Measurements from ENCODE around the gene IGFBP2. TPM values are rescaled to one million over a fixed set of nuclear protein-coding genes. Genes with fewer than 3 reads are reported as not detected.

IGFBP2 gene
- total and polyA plus RNA-seq, 2 of the 13 experiments (the other 11 are each of a cell fraction or from before 2014, with no cell fraction given), result 2.0 to 5.8 TPM

GRCh38 chr2:216615298-216616082 lies 17.7 kb upstream of the IGFBP2 start (continued):
- TF ChIP-seq ZBTB43 (CRISPR knock-in tag; conservative IDR thresholded peaks at IDR 0.05) (no peak), HNRNPUL1 (IDR thresholded peaks at IDR 0.05; ENCODE audit: low read depth, low read length) (no peak), ZNF660 (CRISPR knock-in tag; IDR thresholded peaks at IDR 0.05; ENCODE audit: borderline replicate concordance, low read depth) (no peak), SAP130 (CRISPR knock-in tag; IDR thresholded peaks at IDR 0.05; ENCODE audit: low read depth) (peak; percentile 47), CHCHD3 (CRISPR knock-in tag; IDR thresholded peaks at IDR 0.05) (no peak), IKZF5 (CRISPR knock-in tag; IDR thresholded peaks at IDR 0.05) (peak; percentile 76), ZMYM2 (CRISPR knock-in tag; IDR thresholded peaks at IDR 0.05) (no peak), SP4 (CRISPR knock-in tag; IDR thresholded peaks at IDR 0.05) (no peak), PRDM4 (CRISPR knock-in tag; IDR thresholded peaks at IDR 0.05; ENCODE audit: borderline replicate concordance) (no peak), PHB2 (IDR thresholded peaks at IDR 0.05; ENCODE audit: partially characterized antibody) (no peak), ETV5 (CRISPR knock-in tag; IDR thresholded peaks at IDR 0.05; ENCODE audit: borderline replicate concordance) (peak; percentile 32; the same call in 1 of the 2 replicates), MIXL1 (CRISPR knock-in tag; IDR thresholded peaks at IDR 0.05) (no peak), SNRNP70 (IDR thresholded peaks at IDR 0.05; ENCODE audit: low read depth, low read length) (no peak), ZNF570 (CRISPR knock-in tag; IDR thresholded peaks at IDR 0.05; ENCODE audit: borderline replicate concordance) (no peak), NFIC (IDR thresholded peaks at IDR 0.05; ENCODE audit: low read length) (no peak; the same call in 1 of the 2 replicates), TFAP4 (IDR thresholded peaks at IDR 0.05; ENCODE audit: borderline replicate concordance, low read depth) (no peak), ZNF790 (CRISPR knock-in tag; IDR thresholded peaks at IDR 0.05; ENCODE audit: borderline replicate concordance) (no peak), GATAD2A (CRISPR knock-in tag; IDR thresholded peaks at IDR 0.05) (peak; percentile 81), TERF1 (CRISPR knock-in tag; IDR thresholded peaks at IDR 0.05) (no peak), TBX3 (IDR thresholded peaks at IDR 0.05; ENCODE audit: borderline replicate concordance) (peak; percentile 55), CERS6 (CRISPR knock-in tag; IDR thresholded peaks at IDR 0.05) (no peak)
